Measurements from ENCODE around the gene CTXN3. TPM values are rescaled to one million over a fixed set of nuclear protein-coding genes. Genes with fewer than 3 reads are reported as not detected.
"Not testable (repeated sequence)": the region's sequence is repeated elsewhere in the genome, so short reads cannot be mapped to it uniquely, and the experiment has no call there.

Gene CTXN3
- total RNA-seq, 2 donors from 2014 or later = not detected

DNA sequence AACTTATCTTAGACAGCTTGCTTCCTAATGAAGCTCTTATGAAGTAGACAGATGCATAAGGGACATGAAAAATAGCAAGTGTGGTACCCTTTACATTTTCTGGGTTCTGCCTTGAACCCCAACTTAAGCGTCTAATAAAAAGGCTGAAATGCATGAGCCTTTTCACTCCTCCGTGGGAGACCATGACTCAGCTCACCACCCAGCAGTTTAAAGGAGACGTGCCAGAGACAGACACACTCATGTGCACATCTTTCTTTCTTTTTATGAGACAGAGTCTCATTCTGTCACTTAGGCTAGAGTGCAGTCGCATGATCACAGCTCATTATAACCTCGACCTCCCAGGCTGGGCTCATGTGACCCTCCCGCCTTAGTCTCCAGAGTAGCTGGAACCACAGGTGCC is 22.3 kb downstream of the CTXN3 start:
- Histone ChIP-seq H3K27me3 (replicated peaks; ENCODE audit: insufficient read depth) (no peaks in the 10 kb centered on the region), H3K4me1 (replicated peaks) (no peaks in the 10 kb centered on the region), H3K9me3 (no peaks in the 10 kb centered on the region), H3K4me3 (no peak overlapping the region), H3K36me3 (no peaks in the 10 kb centered on the region), H3K27ac (no peak overlapping the region)
- TF ChIP-seq, protein P1, sequence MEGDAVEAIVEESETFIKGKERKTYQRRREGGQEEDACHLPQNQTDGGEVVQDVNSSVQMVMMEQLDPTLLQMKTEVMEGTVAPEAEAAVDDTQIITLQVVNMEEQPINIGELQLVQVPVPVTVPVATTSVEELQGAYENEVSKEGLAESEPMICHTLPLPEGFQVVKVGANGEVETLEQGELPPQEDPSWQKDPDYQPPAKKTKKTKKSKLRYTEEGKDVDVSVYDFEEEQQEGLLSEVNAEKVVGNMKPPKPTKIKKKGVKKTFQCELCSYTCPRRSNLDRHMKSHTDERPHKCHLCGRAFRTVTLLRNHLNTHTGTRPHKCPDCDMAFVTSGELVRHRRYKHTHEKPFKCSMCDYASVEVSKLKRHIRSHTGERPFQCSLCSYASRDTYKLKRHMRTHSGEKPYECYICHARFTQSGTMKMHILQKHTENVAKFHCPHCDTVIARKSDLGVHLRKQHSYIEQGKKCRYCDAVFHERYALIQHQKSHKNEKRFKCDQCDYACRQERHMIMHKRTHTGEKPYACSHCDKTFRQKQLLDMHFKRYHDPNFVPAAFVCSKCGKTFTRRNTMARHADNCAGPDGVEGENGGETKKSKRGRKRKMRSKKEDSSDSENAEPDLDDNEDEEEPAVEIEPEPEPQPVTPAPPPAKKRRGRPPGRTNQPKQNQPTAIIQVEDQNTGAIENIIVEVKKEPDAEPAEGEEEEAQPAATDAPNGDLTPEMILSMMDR (IDR thresholded peaks at IDR 0.05) = no peak
- no peak for TF ChIP-seq POLR2A (IDR thresholded peaks at IDR 0.05)
- TF ChIP-seq POLR2AphosphoS5 (IDR thresholded peaks at IDR 0.05) = no peak
- DNase-seq (ENCODE audit: low spot score) = no peak
- 68% methylated on average over 6 of the region's 6 CpGs for WGBS
- intact Hi-C loops (cut with DNase I) = no loop called here

DNA sequence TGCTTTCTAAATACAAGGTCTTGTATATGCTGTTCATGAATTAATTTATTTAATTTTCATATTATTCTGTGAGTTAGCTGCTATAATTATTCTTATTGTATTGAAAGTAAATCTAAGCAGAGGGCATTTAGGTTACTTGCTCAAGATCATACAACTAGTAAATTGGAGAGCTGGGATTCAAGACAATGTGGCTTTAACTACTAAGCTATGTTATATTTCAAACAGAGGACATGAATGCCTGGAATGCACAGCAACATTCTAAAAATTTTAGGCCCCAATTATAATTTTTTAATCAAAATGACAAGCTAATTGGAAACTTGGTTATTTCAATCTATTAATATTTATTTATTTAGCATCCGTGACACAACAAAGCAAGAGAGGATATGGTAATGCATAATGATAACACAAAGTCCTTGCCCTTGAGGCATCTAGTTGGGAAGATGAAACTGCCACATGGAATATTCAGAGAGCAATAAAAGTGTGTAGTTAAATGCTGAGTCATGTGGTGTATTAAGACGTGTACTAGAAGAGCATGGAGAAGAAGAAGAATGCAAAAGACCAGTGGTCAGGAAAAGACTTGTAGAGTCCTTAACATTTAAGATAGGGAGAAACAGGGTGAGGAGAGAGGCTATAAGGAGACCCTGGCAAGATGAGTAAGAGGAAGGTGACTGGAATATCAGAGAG is 24.4 kb downstream of the CTXN3 start:
- no peaks in the 10 kb centered on the region for H3K27me3 ChIP-seq (replicated peaks; ENCODE audit: insufficient read depth)
- 63% methylated on average over 2 of the region's 2 CpGs for WGBS
- H3K4me1 ChIP-seq (replicated peaks) = no peaks in the 10 kb centered on the region
- DNase-seq (ENCODE audit: low spot score) = no peak
- no peak overlapping the region for H3K4me3 ChIP-seq
- H3K27ac ChIP-seq = no peak overlapping the region
- no peak for TF ChIP-seq POLR2A (IDR thresholded peaks at IDR 0.05)
- TF ChIP-seq POLR2AphosphoS5 (IDR thresholded peaks at IDR 0.05) = no peak
- TF ChIP-seq, protein P1 (IDR thresholded peaks at IDR 0.05) = no peak
- H3K36me3 ChIP-seq = no peaks in the 10 kb centered on the region
- no peaks in the 10 kb centered on the region for H3K9me3 ChIP-seq
- intact Hi-C loops (cut with DNase I) = no loop called here

DNA sequence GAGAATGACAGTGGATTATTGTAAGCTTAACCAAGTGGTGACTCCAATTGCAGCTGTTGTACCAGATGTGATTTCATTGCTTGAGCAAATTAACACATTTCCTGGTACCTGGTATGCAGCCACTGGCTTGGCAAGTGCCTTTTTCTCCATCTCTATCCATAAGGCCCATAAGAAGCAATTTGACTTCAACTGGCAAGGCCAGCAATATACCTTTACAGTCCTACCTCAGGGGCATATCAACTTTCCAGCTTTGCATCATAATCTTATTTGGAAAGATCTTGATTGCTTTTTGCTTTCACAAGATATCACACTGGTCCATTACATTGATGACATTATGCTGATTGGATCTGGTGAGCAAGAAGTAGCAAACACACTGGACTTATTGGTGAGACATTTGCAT is 28.1 kb downstream of the CTXN3 start:
- H3K36me3 ChIP-seq; H3K4me1 ChIP-seq (replicated peaks); H3K27me3 ChIP-seq (replicated peaks; ENCODE audit: insufficient read depth); H3K27ac ChIP-seq; H3K9me3 ChIP-seq; intact Hi-C loops (cut with DNase I); DNase-seq (ENCODE audit: low spot score); H3K4me3 ChIP-seq: not testable (repeated sequence)

DNA sequence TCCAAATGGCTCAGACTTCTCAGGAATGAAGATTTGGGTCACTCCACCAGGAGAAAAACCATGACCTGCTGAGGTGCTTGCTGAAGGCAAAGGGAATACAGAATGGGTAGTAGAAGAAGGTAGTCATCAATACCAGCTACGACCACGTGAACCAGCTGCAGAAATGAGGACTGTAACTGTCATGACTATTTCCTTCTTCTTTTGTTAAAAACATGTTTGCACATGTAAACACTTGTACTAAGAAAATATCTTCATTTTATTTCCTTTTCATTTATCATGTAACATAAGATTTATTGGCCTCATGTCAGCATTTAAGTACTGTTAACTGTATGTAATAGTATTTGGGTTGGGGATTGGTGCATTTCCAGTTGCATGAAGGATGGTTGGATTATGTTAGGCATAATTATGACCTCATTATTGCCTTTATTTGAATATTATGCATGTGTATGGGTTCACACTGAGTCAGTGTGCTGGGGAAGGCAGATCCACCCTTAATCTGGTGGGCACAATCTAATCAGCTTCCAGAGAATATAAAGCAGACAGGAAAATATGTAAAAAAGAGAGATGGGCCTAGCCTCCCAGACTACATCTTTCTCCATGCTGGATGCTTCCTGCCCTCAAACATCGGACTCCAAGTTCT is 30.9 kb downstream of the CTXN3 start:
- H3K36me3 ChIP-seq; H3K4me3 ChIP-seq; intact Hi-C loops (cut with DNase I); H3K9me3 ChIP-seq; H3K27ac ChIP-seq; H3K4me1 ChIP-seq (replicated peaks); H3K27me3 ChIP-seq (replicated peaks; ENCODE audit: insufficient read depth); DNase-seq (ENCODE audit: low spot score): not testable (repeated sequence)
- WGBS = 66% methylated on average over 3 of the region's 3 CpGs

DNA sequence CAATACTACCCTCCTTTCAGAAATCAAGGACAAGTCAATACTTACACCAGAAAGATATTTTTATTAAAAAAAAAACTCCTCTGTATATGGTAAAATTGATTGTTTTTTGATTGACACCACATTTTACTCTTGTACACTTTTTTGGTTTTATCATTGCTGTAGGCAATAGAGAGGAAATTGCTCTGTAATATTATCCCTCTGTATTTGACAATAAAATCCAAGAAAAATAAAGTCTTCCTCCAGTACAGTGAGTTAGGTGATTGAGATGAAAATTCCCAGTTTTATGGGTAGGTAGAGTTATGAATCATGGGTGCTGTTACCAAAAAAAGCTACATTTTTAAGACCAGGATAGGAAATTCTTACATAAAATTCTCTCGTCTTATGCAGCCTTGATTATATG is 31.7 kb downstream of the CTXN3 start:
- TF ChIP-seq, protein P1 (IDR thresholded peaks at IDR 0.05) = no peak
- no peak for TF ChIP-seq POLR2AphosphoS5 (IDR thresholded peaks at IDR 0.05)
- no peak for TF ChIP-seq POLR2A (IDR thresholded peaks at IDR 0.05)
- WGBS = 82% methylated on average over 1 of the region's 1 CpG
- intact Hi-C loops (cut with DNase I) = no loop called here

DNA sequence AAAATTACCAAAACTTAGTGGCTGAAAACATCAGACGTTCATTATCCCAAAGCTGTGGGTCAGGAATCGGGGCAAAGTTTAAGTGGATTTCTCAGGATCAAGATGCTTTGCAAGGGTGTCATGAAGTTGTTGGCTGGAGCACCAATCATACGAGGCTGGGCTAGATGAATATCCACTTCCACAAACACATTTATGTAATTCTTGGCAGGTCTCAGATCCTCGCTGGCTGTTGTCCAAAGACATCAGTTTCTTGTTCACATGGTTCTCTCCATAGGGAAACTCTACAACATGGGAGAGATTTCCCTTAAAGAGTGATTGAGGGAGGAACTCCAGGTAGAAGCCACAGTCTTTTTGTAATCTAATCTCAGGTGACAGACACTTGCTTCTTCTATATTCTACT is 34.1 kb downstream of the CTXN3 start:
- Histone ChIP-seq H3K27me3 (replicated peaks; ENCODE audit: insufficient read depth) (no peaks in the 10 kb centered on the region), H3K27ac (no peak overlapping the region), H3K4me1 (replicated peaks) (no peaks in the 10 kb centered on the region), H3K4me3 (no peak overlapping the region), H3K9me3 (no peaks in the 10 kb centered on the region), H3K36me3 (no peaks in the 10 kb centered on the region)
- intact Hi-C loops (cut with DNase I) = no loop called here
- TF ChIP-seq, protein P1 (IDR thresholded peaks at IDR 0.05) = no peak
- TF ChIP-seq POLR2AphosphoS5 (IDR thresholded peaks at IDR 0.05) = no peak
- no peak for TF ChIP-seq POLR2A (IDR thresholded peaks at IDR 0.05)
- 58% methylated on average over 4 of the region's 4 CpGs for WGBS
- no peak for DNase-seq (ENCODE audit: low spot score)

More for the DNA sequence above, 31.7 kb downstream of the CTXN3 start:
- Histone ChIP-seq H3K36me3 (no peaks in the 10 kb centered on the region), H3K27me3 (replicated peaks; ENCODE audit: insufficient read depth) (no peaks in the 10 kb centered on the region), H3K4me3 (no peak overlapping the region), H3K4me1 (replicated peaks) (no peaks in the 10 kb centered on the region), H3K9me3 (no peaks in the 10 kb centered on the region), H3K27ac (no peak overlapping the region)
- DNase-seq (ENCODE audit: low spot score) = no peak

Measured in prostate gland (tissue), 2 donors.